Measurements from ENCODE around the gene ERC2.
"Not testable (repeated sequence)": the region's sequence is repeated elsewhere in the genome, so short reads cannot be mapped to it uniquely, and the experiment has no call there.

Gene ERC2

DNA sequence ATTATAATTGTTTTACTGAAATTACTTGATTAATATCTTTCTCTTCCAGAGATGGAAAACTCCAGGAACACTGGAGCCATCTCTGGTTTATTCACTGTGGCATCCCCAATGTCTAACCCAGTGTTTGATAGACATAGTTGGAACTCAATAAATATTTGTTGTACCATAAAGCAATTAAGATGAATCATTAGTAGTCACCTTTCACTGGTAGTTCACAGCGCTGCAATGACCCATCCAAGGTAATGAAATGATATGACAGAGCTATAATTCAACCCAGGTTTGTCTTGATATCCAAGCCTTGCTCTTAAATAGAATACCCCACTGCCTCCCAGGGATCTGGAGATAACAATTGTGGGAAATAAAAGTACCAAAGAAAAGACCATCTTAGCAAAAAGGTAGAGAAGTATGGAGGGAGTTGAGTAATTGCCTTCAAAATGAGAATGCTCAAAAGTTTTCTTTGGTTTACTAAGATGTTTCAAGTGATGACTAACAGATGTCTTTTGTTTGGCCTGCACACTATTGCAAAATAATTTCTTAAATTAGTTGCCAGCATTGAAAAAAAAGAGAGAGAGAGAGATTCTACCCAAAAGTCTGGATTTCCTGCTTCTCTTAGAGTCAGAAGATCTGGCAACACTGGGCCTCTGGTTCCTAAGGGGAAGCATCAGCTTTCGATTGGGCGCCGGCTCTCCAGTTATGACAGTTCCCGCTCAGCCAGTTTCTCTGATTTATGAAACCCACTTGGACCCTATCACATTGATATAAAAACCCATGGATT lies 348.5 kb downstream of the ERC2 start:
- DNase-seq (ENCODE audit: low read depth): no peak

DNA sequence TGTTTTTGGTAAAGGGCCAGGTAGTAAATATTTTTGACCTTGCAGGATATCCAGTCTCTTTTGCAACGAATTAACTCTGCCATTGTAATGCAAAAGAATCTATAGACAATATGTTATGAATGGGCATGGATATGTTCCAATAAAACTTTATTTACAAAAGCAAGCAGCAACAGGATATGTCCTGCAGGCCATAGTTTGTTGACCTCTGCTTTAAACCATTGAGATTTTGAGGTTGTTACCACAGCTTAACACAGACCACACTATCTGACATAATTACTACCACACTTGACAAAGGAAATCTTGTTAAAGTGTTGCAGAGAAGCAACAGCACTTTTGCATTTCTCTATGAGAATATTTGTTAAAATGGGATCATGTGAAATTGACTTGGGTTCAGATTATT lies 349.3 kb downstream of the ERC2 start:
- DNase-seq (ENCODE audit: low read depth): no peak

DNA sequence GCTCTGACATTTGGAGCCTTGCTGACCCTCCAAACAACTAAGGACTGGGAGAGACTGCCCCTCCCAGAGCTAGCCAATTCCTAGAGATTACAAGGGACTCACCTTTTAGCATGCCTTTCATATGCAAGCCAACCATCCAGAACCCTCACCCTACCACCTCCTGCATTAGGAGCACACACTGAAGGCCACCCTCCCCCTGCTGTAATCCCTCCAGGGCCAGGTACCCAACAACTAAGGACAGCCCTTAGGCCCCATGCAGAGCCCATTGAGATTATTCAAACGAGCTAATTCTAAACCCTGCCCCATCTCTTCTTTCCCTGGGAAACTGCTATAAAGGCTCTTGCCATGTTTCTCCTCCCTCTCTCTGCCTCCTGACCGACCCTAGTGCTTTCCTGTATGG lies 352.6 kb downstream of the ERC2 start:
- DNase-seq (ENCODE audit: low read depth): no peak

DNA sequence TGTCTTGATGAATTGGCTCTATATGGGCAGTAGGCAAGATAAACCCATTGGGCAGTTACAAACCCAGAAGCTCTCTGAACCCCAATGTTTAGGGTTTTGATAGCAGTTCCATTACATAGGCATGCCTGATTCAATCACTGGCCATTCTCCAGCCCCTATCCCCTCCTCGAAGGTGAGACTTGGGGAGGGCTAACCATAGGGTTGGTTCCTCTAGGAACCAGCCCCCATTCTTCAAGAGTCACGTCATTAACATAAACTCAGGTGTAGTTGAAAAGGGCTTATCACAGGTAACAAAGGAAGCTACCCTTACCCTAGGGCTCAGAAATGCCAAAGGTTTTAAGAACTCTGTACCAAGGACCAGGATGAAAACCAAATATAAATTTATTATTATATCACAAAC lies 353.1 kb downstream of the ERC2 start:
- DNase-seq (ENCODE audit: low read depth): no peak

DNA sequence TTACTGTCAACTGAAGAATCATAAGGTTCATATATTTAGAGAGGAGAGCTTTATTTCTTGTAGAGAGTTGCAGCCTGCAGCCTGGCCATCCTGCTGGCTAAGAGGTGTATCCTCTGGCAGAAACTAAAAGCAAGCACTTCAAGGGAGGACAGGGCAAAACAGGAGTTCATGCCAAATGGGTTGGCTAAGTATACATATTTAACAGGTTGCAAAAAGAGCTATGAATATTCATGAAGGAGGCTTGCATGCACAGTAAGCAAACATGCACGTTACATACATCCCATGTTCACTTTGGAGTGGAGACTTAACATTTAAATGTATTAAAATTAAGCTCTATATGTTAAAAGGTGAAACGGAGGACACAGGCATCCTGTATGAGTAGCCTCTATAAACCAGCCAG lies 354.4 kb downstream of the ERC2 start:
- DNase-seq (ENCODE audit: low read depth): no peak

DNA sequence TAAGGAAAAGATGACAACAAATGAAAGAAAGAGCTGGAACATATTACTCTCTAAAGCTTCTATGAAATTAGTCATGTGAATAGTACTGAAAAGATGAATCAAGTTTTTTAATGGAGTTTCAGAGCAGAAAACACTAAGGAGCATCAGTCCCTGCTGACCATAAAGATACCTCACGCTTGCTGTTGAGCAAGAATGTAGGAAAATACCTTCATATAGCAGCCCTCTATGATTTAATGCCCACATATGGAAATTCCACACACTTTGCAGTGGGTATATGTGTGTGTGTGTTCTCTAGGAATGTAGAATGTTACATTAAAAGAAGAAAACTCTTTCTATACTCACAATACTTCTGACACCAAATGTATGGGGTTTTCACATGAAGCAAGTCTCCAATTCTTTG lies 355.0 kb downstream of the ERC2 start:
- DNase-seq (ENCODE audit: low read depth): no peak

DNA sequence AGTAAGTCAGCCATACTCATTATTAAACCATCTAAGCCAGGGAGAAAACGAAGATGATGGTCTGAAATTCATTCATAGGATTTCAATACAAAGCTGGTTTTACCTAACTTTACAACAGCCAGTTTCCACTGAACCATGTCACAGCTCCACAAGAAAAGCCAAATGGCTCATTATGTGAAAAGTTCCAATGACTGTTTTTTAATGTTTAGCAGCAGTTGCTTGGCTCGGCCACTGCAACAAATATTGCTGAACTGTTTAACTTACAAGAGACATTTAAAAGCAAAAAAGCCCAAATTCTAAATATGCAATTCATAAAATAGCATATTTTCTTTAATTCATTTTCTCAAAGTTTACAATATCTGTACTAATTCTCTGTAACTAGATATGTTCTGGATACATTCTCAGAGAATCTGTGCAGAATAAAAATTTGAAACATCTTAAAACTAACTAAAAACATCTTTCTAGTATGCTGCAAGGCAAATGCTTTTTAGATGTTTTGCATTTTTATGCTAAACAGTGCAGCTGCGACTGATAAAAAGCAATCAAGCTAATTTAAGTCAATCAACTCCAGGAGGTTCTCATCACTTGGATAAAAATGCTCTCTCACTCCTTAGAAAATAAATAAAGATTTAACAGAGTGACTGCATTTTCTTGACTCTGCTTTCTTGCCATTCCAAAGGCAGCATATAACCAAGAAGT lies 356.5 kb downstream of the ERC2 start:
- DNase-seq (ENCODE audit: low read depth): no peak

DNA sequence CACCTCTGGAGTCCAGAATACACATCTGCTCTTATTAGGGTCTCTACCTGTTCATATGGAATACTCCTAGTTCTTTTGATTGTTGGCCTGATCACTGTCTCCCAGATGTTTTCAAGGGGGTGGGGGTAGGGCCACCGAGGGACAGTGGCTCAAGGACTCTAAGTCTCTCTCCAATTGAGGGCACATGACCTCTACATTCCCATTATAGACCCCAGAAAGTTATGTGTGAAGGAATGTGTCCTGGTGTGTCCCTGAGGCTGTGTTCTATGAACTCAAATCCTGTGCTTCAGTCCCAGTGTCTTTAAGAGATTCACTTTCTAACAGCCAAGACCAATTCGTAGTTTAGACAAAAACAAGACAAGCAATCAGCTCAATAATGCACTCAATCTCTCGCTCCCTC lies 357.4 kb downstream of the ERC2 start:
- no peak for DNase-seq (ENCODE audit: low read depth)

DNA sequence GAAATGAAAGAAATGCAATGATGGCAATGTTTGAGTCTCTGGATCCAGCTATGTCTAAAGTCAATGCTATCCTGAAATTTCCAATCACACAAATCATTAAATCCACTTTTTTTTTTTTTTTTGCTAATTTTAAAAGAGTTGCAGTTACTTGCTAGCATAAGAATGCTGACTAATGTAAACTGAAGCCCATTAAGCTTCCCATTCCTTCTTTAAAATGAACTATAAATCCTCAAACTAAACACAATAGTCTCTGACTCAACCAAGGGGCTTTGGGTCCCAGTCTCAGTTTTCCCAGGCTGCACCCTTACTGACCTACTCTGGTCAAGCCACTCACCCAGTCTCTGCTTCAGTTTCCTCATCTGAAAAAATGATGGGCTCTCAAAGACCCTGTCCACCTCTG lies 361.1 kb downstream of the ERC2 start:
- DNase-seq (ENCODE audit: low read depth): no peak

DNA sequence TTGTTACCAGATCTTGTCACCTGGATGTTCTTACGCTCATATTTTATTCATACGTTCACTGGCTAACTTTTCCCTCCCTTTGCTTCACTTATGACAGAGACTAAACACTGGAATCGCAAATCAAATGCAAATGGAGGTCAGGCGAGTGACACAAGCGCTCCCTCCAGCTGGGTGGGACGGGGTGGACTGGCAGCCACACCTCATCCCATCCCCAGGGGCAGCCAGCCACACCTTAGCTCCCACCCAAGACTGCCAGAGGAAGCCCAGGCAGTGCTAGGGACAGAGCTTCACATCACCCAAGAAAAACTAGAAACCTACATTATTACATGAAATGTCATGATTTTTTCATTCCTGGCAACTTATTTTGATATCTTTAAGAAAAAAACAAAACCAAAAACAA lies 366.2 kb downstream of the ERC2 start:
- no peak for DNase-seq (ENCODE audit: low read depth)

DNA sequence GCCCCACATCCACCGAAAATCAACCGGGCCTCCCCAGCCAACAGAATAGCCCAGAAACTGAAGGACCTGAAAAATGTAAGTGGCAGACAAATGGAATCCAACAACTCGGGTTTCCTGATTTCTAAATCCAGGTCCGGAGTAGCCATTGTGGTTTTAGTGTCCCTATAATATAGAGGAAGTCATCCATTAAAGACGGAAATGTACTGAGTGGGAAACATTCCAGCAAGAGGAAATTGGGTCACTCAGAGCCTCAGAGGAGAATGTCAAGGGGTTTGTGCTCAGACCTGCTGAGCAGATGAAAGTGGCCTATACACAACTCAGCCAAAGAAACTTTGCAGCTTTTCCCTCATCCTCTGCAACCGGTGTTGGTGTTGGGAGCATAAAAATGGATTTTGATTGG lies 366.7 kb downstream of the ERC2 start:
- no peak for DNase-seq (ENCODE audit: low read depth)

DNA sequence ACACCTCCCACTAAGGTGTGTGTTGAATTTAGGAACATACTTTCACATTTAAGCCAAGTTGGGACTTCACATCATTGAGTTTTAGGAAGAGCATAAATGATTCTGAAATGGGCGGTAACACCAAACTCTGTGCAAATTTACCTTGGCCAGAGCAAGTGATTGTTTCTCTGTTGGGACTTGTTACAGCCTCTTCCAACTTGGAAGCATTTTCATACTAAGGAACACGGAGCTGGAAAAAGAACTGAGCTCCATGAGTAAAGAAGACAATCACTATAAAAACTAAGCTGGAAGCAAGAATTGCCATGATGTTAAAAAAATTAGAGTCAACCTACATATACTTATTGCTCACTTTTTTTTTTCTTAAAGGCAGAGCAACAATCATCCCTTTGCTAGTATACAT lies 371.3 kb downstream of the ERC2 start:
- DNase-seq (ENCODE audit: low read depth): no peak

DNA sequence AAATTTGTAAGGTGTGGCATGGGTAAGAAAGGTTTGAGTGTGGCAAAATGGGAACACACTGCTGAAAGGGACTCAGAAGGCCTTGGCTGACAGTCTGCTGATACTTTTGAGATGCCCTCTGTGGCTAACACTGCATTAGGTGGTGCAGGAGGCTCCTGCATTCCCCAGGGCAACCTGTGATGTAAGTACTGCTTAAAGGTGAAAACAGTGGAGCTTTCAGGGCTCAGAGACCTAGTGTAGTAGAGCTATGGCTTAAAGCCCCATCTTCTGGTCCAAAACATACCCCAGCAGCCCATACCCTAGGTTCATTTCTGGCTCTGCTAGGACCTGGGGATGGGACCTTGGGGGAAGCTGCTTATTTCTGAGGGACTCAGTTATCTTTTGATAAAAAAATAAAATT lies 374.1 kb downstream of the ERC2 start:
- no peak for DNase-seq (ENCODE audit: low read depth)

DNA sequence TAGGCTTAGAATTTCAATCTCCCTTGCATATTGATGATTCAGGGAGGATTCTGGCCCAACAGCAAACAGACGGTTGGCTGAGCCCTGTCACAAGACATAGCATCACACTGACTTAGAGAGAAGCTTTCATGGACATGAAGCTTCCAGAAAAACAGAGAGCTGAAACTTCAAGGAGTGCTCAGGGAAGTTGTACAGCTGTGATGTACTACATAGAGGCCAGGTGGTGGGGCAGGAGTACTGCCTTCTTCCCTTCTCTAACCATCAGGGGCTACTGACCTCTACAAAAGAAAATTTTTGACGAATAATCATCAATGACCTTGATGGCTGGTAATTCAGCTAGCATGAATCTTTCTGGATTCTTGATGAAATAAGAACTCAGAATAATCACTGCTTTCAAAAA lies 378.5 kb downstream of the ERC2 start:
- no peak for DNase-seq (ENCODE audit: low read depth)

DNA sequence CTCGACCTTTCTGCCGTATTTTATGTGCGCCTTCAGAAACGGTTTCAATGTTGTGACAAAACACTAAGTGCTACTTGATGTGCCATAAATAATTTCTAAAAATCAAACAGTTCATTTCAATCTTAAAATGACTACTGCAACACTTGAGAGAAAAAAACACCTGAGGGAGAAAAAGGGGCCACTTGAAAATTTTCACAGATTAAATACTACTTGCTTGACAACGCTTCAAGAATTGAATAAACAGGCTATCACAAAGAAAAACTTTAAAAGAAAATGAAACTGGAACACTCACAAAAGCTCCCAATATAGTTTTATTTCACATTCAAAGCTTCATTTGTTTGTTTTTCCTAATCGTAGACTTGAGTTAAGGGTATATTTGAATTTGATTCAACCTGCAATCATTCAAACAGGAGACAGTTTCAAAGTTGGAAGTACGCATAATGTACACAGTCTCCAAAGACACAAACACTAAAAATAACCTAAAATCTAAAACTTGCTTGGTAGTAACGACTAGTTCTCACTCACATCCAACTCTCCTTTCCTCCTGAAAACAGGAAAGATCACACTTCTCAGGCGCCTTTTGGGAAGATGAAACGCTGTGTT lies 380.7 kb downstream of the ERC2 start:
- no peak for DNase-seq (ENCODE audit: low read depth)

DNA sequence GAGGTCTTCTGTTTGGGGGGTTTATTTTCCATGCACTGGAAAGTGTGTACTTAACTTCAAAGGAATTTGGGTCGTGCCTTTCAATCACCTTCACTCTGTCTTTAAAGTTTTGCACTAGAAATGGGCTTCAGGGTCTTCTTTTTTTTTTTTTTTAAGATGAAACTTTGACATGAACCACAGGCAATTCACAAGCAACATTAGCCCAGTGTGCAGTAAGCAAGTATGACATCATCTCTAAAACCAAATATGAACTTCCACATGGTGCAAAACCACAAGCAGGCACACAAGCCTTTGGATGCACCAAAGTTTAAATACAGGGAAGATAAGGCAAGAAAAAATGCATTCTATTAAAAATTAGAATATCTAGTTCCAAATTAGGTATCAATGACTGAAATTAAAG lies 381.9 kb downstream of the ERC2 start:
- no peak for DNase-seq (ENCODE audit: low read depth)

DNA sequence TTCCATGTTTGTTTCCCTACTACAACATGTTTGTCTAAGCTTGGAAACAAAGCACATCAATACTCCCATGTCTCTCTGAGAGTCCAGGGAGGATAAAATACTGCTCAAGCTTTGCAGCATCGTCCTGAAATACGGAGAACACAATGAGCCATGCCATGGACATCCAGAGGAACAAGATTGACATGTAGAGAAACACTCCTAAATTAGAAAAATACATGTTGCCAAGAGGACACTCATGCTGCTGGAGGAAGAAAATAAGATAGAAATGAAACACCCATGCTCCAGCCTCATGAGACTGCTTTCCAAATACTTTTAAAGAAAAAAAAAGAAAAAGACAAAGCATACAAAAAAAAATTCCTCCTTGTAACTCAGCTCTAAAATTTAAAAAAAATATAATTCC lies 387.0 kb downstream of the ERC2 start:
- no peak for DNase-seq (ENCODE audit: low read depth)

DNA sequence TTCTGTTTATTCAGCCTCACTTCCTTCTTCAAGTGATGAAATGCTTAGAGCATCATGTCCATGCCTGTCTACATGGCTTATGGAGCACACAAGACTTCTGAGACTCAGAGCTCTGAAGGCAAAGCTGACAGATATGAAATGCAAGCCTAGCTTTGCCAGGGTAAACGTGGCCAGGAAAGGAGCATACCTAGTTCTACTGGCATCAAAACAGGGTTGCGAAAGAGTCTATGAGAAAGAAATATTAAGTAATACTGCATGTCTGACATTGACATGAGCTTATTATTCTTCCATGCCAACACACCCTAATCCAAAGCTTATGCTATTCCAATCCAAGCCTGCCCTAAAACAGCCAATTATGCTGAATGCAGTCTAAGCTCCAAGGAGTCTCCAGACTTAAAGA lies 391.5 kb downstream of the ERC2 start:
- DNase-seq (ENCODE audit: low read depth): no peak

DNA sequence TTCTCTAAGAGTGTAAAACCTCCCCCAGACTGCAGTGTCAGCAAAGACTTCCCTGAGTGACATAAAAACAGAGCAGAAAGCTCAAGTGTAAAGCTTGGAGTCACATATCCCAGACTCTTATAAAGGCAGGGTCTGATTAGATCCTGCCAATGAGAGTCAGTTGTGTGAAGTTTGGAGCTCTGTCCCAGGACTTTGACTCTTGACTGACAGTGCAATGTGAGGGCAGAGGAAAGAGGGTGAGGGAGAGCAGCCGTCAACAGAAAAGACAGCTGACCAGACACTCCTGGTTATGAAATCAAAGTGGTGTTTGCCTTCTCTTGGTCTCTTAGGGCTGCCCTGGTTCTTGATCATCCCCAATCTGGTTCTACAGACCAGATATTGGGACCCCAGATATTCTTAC lies 393.2 kb downstream of the ERC2 start:
- no peak for DNase-seq (ENCODE audit: low read depth)

DNA sequence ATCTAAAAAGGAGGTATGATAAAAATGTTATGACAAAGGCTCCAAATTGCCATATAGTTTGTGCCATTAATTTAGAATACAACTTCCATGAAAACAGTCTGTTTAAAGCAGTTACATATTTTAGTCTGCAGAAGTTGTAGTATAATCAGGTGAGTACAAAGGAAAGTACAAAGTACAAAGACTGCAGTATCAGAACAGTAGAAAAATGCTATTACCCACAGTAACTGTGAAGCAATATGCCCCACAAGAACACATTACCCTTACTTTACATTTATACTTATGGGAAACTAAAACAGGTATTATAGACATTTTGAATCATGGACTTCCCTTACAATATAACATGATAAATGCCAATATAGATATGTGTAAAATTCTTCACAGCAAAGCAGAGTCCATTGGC lies 398.5 kb downstream of the ERC2 start:
- DNase-seq (ENCODE audit: low read depth): no peak

DNA sequence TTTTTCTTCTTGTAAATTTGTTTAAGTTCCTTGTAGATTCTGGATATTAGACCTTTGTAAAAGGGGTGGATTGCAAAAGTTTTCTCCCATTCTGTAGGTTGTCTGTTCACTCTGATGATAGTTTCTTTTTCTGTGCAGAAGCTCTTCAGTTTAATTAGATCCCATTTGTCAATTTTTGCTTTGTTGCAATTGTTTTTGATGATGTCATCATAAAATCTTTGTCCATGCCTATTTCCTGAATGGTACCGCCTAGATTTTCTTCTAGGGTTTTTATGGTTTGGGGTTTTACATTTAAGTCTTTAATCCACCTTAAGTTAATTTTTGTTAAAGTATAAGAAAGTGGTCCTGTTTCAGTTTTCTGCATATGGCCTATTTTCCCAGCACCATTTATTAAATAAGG lies 401.9 kb downstream of the ERC2 start:
- not testable (repeated sequence) for DNase-seq (ENCODE audit: low read depth)

DNA sequence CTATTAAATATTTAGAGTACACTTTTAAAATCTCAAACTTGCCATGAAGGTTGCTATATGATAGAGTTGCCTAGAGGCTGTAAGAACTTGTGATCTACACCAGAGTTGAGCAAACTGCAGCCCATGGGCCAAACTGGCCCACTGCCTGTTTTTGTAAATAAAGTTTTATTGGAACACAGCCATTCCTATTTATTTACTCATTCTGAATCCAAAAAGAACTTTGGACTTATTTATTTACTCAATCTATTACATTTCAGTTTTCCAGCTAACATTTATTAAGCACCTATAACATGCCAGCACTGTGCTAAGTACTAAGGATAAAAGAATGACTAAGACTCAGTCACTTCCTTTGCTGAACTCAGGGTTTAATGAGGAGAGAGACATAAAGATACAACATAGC lies 403.6 kb downstream of the ERC2 start:
- DNase-seq (ENCODE audit: low read depth): no peak

DNA sequence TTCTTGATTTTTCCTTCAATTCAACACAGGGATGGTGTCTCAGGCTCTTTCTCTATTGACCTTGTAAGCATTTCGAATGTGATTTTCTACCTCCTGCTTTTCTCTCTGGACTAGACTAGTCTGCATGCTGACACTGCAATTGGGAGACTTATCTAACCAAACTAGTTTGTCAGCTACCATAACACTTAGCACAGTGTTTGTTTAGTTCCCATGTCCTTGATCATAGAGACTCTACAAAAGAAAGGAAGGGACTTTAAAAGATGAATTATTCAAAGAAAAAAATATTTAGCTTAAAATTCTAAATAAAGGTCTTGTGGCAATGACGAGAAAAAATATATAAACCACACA lies 407.0 kb downstream of the ERC2 start:
- no peak for DNase-seq (ENCODE audit: low read depth)
